Psoas muscle (tissue), 8 donors: ENCODE measurements around the gene TTR. TPM values are rescaled to one million over a fixed set of nuclear protein-coding genes. Genes with fewer than 3 reads are reported as not detected.

Experiments
- ATAC-seq, 4 donors: fragments of 200-7000 bp; cut with Tn5 transposase; one replicate each; pipeline ENCODE4 v1.9.1; 2020; ENCODE audit warnings: moderate library complexity in 3 of 4, mild to moderate bottlenecking in 2 of 4
- DNase-seq, 2 donors: peaks; one replicate each; pipeline ENCODE4 v3.0.0-alpha.2; 2020
- H3K27ac ChIP-seq: fragments of 200-600 bp; one replicate; pipeline ENCODE4 v1.8.0; 2022
- H3K27me3 ChIP-seq, 3 donors: fragments of 200-600 bp in 1 of 3; one replicate each; pipeline versions ENCODE4 v1.6.1 to v1.8.0; 2013 to 2022; ENCODE audit warnings: low read length in 2 of 3, mild to moderate bottlenecking in 2 of 3, moderate library complexity in 1 of 3; ENCODE audit not compliant: insufficient read depth in 3 of 3
- H3K36me3 ChIP-seq, 2 donors: fragments of 200-600 bp in 1 of 2; one replicate each; pipeline versions ENCODE4 v1.6.1 to v1.8.0; 2013 to 2022; ENCODE audit warnings: low read depth in 1 of 2, mild to moderate bottlenecking in 1 of 2, moderate library complexity in 1 of 2; ENCODE audit not compliant: insufficient read depth in 1 of 2
- H3K4me1 ChIP-seq: fragments of 200-600 bp; one replicate; pipeline ENCODE4 v1.8.0; 2022
- H3K4me3 ChIP-seq: fragments of 200-600 bp; one replicate; pipeline ENCODE4 v1.8.0; 2022; ENCODE audit warnings: mild to moderate bottlenecking
- H3K9me3 ChIP-seq: fragments of 200-600 bp; one replicate; pipeline ENCODE4 v1.8.0; 2022
- CTCF ChIP-seq: fragments of 200-600 bp; IDR thresholded peaks from one replicate; pipeline ENCODE4 v1.8.0; 2022; ENCODE audit warnings: antibody characterized with exemption
- WGBS, 3 donors: extraction: QIAGEN DNeasy Blood & Tissue Kit; methylation state at CpG; one replicate each; pipeline versions ENCODE4 v1.1.6 to v1.1.7; 2013; 5-methylcytosine and 5-hydroxymethylcytosine counted together
- intact Hi-C, 2 donors: fragments of 100-400 bp; cut with DNase I; formaldehyde crosslinking; loops; one replicate each; pipeline versions ENCODE4 v1.11.0 to v1.14.2; 2022
- polyA plus RNA-seq, 3 donors: library from polyadenylated mRNA; stranded (reverse); fragments of 200-250 nt; gene quantifications; one replicate each; pipeline ENCODE4 v1.2.3, GENCODE V29; 2013
- total RNA-seq, 4 donors: library from RNA; stranded (reverse); fragmentation: NEBNext Ultra II Directional in 2 of 4; extraction: Animal tissue kit (Norgen Biotek cat#: 25700) in 2 of 4; gene quantifications; one replicate each; pipeline versions ENCODE4 v1.2.1 to v1.2.4, GENCODE V29; 2021 to 2023
- donor health status: healthy with polysubstance abuse.
- donor health status: DM: no; HTN: no; CAD: no; lungs with moderate emphysema.
- donor health status: Bipolar disorder and iron deficiency.
- donor health status: healthy.
- donor health status: DM: yes; HTN: yes; CAD: no.
- donor health status: DM: no; HTN: no; CAD: no.
- donor health status: DM: no; HTN: no; CAD: no.
- donor health status: DM: yes; HTN: yes; CAD: no.

Gene TTR
- total and polyA plus RNA-seq, 7 donors: 0.21 to 0.25 TPM; not detected in 5

GRCh38 chr18:31631526-31631925 lies 39.8 kb downstream of the TTR start:
- TF ChIP-seq CTCF: no peak
- no peaks in the 10 kb centered on the region for H3K27me3 ChIP-seq
- DNase-seq (no peak), ATAC-seq (no peak)
- WGBS, 3 donors: 95 to 98% (median 95%) methylated on average over 1 of the region's 1 CpG
- no peaks in the 10 kb centered on the region for H3K36me3 ChIP-seq
- H3K4me3 ChIP-seq: no peak overlapping the region
- no peak overlapping the region for H3K27ac ChIP-seq
- H3K9me3 ChIP-seq: peaks cover 3% of the 10 kb centered on the region
- intact Hi-C loops: no loop called here
- H3K4me1 ChIP-seq: no peaks in the 10 kb centered on the region

GRCh38 chr18:31632356-31632755 lies 40.7 kb downstream of the TTR start:
- intact Hi-C loops: no loop called here
- Histone ChIP-seq H3K4me1 (no peaks in the 10 kb centered on the region), H3K9me3 (peaks cover 6% of the 10 kb centered on the region), H3K36me3 (no peaks in the 10 kb centered on the region), H3K4me3 (no peak overlapping the region), H3K27ac (no peak overlapping the region), H3K27me3 (no peaks in the 10 kb centered on the region)
- no peak for TF ChIP-seq CTCF
- DNase-seq: no peak
- ATAC-seq: no peak
- 94 to 97% (median 96%) methylated on average over 1 of the region's 1 CpG for WGBS, 3 donors

- ATAC-seq (no peak), DNase-seq (no peak)
- no peak for TF ChIP-seq CTCF
- no peaks in the 10 kb centered on the region for H3K36me3 ChIP-seq
- 73 to 74% (median 74%) methylated on average over 10 of the region's 10 CpGs for WGBS, 3 donors
- peaks cover 6% of the 10 kb centered on the region for H3K9me3 ChIP-seq
- no peaks in the 10 kb centered on the region for H3K4me1 ChIP-seq
- intact Hi-C loops: no loop called here
- H3K27me3 ChIP-seq: no peaks in the 10 kb centered on the region
- no peak overlapping the region for H3K4me3 ChIP-seq
- no peak overlapping the region for H3K27ac ChIP-seq
Observed at GRCh38 chr18:31633392-31634330, 42.0 kb downstream of the TTR start.

GRCh38 chr18:31634331-31634713 lies 42.6 kb downstream of the TTR start:
- Histone ChIP-seq H3K36me3 (no peaks in the 10 kb centered on the region), H3K4me3 (no peak overlapping the region), H3K27ac (no peak overlapping the region), H3K27me3 (no peaks in the 10 kb centered on the region), H3K4me1 (no peaks in the 10 kb centered on the region), H3K9me3 (peaks cover 6% of the 10 kb centered on the region)
- WGBS, 3 donors: 68 to 78% (median 76%) methylated on average over 3 of the region's 3 CpGs
- no peak for TF ChIP-seq CTCF
- ATAC-seq (no peak), DNase-seq (no peak)
- intact Hi-C loops: no loop called here
